Transverse colon (tissue), 4 donors: Measurements from ENCODE around the gene EIF4B. TPM values are rescaled to one million over a fixed set of nuclear protein-coding genes. Genes with fewer than 3 reads are reported as not detected.

Experiments used
- DNase-seq: peaks from one replicate; pipeline ENCODE4 v3.0.0-alpha.2; 2019
- H3K27ac ChIP-seq, 4 donors: fragments of 200-600 bp; sonication (generic); 2 replicates each; pipeline ENCODE4 v1.5.1; 2016 to 2018; ENCODE audit warnings: inconsistent platforms in 4 of 4
- H3K27me3 ChIP-seq: fragments of 200-600 bp; sonication (generic); 2 replicates; pipeline ENCODE4 v1.5.1; 2017; ENCODE audit warnings: inconsistent platforms
- H3K36me3 ChIP-seq, 4 donors: fragments of 200-600 bp; sonication (generic); 2 replicates each; pipeline ENCODE4 v1.5.1; 2017 to 2019; ENCODE audit warnings: inconsistent platforms in 4 of 4
- H3K4me1 ChIP-seq, 4 donors: fragments of 200-600 bp; sonication (generic); 2 replicates each; pipeline ENCODE4 v1.5.1; 2017 to 2020; ENCODE audit warnings: inconsistent platforms in 4 of 4
- H3K4me3 ChIP-seq, 4 donors: fragments of 200-600 bp; sonication (generic); 1 replicate in 1 of 4; 2 replicates in 3 of 4; pipeline versions ENCODE4 v1.5.1 to v1.6.1; 2017 to 2019; ENCODE audit warnings: inconsistent platforms in 4 of 4
- H3K9me3 ChIP-seq, 2 donors: fragments of 200-600 bp; sonication (generic); 2 replicates each; pipeline ENCODE4 v1.5.1; 2017 to 2019; ENCODE audit warnings: inconsistent platforms in 2 of 2
- CTCF ChIP-seq, 5 experiments: fragments of 200-600 bp in 3 of 5; fragments of 450-650 bp in 2 of 5; sonication (generic) in 3 of 5; IDR thresholded peaks; 1 replicate in 2 of 5; 2 replicates in 3 of 5; pipeline ENCODE4 v1.5.1; 2016 to 2017; ENCODE audit warnings: antibody characterized with exemption in 5 of 5, inconsistent platforms in 3 of 5, mild to moderate bottlenecking in 2 of 5, moderate library complexity in 1 of 5
- EP300 ChIP-seq: sonication (generic); formaldehyde crosslinking; IDR thresholded peaks from one replicate; pipeline ENCODE4 v1.6.1; 2017; ENCODE audit warnings: antibody characterized with exemption, low read depth
- POLR2A ChIP-seq: fragments of 450-650 bp; IDR thresholded peaks from one replicate; pipeline ENCODE4 v1.6.1; 2016; ENCODE audit warnings: antibody characterized with exemption, mild to moderate bottlenecking, moderate library complexity
- POLR2AphosphoS5 ChIP-seq, 3 donors: sonication (generic); formaldehyde crosslinking; IDR thresholded peaks; one replicate each; pipeline ENCODE4 v1.6.1; 2016; ENCODE audit warnings: antibody characterized with exemption in 3 of 3
- WGBS, 2 donors: methylation state at CpG; one replicate each; pipeline ENCODE4 v1.1.5; 2018; ENCODE audit warnings: low coverage in 1 of 2; 5-methylcytosine and 5-hydroxymethylcytosine counted together
- in situ Hi-C, 4 donors: fragments of 200-750 bp; cut with MboI; loops; one replicate each; pipeline versions ENCODE4 v1.15.0 to v1.15.1; 2017; ENCODE audit warnings: low sequenced_read_pairs in 3 of 4, low pct_ligation_motif_present in 1 of 4, low pct_unique_long_range_greater_than_20kb in 1 of 4
- intact Hi-C: fragments of 100-400 bp; cut with DNase I; formaldehyde crosslinking; loops from one replicate; pipeline ENCODE4 v1.15.1; 2023; ENCODE audit warnings: low total_unique reads
- total RNA-seq, 4 donors: library from RNA; depleted of rRNA; stranded (reverse); fragments of >200 nt; gene quantifications; one replicate each; pipeline ENCODE4 v1.1.0, GENCODE V29; 2016

Gene EIF4B
- 100 to 1,000 TPM; 175 to 383 (median 261) TPM for total RNA-seq

- Histone ChIP-seq H3K4me3 (peak within 1 kb of the TSS; percentile 62 to 95 (median 78)), H3K4me1 (peaks cover 12 to 51% (median 46%) of the 10 kb centered on the region in 4 donors), H3K27me3 (no peaks in the 10 kb centered on the region), H3K9me3 (no peaks in the 10 kb centered on the region), H3K36me3 (no peaks in the 10 kb centered on the region), H3K27ac (peak within 1 kb of the TSS; percentile 91 to 93 (median 91))
- TF ChIP-seq CTCF (IDR thresholded peaks at IDR 0.05) (no peak), POLR2A (peak; percentile 71), EP300 (peak; percentile 46), POLR2AphosphoS5 (IDR thresholded peaks at IDR 0.05) (peak; percentile 79 to 90 (median 84))
- in situ Hi-C loops (no loop called here), intact Hi-C loops (no loop called here)
- peak; percentile 100 for DNase-seq
- 1% methylated on average over 64 of the region's 64 CpGs; no CpG with 5 or more reads in 1 of the 2 donors for WGBS, 2 donors
Measured at GRCh38 chr12:53005986-53006809, at the start of gene EIF4B. TSS of gene EIF4B (plus strand) at chr12:53006456. CDS start at chr12:53006484, 28 bp downstream.

GRCh38 chr12:52956987-52957386 lies 49.3 kb upstream of the EIF4B start:
- 40 to 55% methylated on average over 1 to 5 of the region's 5 CpGs for WGBS, 2 donors
- no peaks in the 10 kb centered on the region for H3K27me3 ChIP-seq
- no peaks in the 10 kb centered on the region for H3K36me3 ChIP-seq
- DNase-seq: no peak
- TF ChIP-seq POLR2A (no peak), CTCF (IDR thresholded peaks at IDR 0.05) (no peak), EP300 (no peak)
- H3K27ac ChIP-seq: no peak overlapping the region
- peaks cover 0 to 1% (median 0%) of the 10 kb centered on the region in 4 donors for H3K4me1 ChIP-seq
- no peaks in the 10 kb centered on the region for H3K9me3 ChIP-seq
- no peak overlapping the region for H3K4me3 ChIP-seq
- intact Hi-C loops (no loop called here), in situ Hi-C loops (no loop called here)

- in situ Hi-C loops (no loop called here), intact Hi-C loops (no loop called here)
- Histone ChIP-seq H3K27ac (peak overlapping the region in 1 of 4 donors; percentile 36), H3K4me1 (peaks cover 0 to 9% (median 8%) of the 10 kb centered on the region in 4 donors), H3K4me3 (peak overlapping the region in 2 of 4 donors; percentile 28), H3K36me3 (no peaks in the 10 kb centered on the region), H3K27me3 (peaks cover 20% of the 10 kb centered on the region), H3K9me3 (no peaks in the 10 kb centered on the region)
- DNase-seq: no peak
- no peak for TF ChIP-seq POLR2A
- no peak for TF ChIP-seq POLR2AphosphoS5 (IDR thresholded peaks at IDR 0.05)
- TF ChIP-seq CTCF (IDR thresholded peaks at IDR 0.05): no peak
- TF ChIP-seq EP300: no peak
- WGBS, 2 donors: 47 to 62% methylated on average over 3 to 19 of the region's 19 CpGs
Measured at GRCh38 chr12:52964556-52965336, 41.5 kb upstream of the EIF4B start.

GRCh38 chr12:52965337-52965731 lies 40.9 kb upstream of the EIF4B start:
- H3K4me1 ChIP-seq: peaks cover 0 to 13% (median 11%) of the 10 kb centered on the region in 4 donors
- peak overlapping the region in 1 of 4 donors; percentile 36 for H3K27ac ChIP-seq
- DNase-seq: no peak
- H3K9me3 ChIP-seq: no peaks in the 10 kb centered on the region
- in situ Hi-C loops: no loop called here
- intact Hi-C loops: no loop called here
- TF ChIP-seq EP300 (no peak), CTCF (IDR thresholded peaks at IDR 0.05) (no peak), POLR2A (no peak), POLR2AphosphoS5 (IDR thresholded peaks at IDR 0.05) (no peak)
- peak overlapping the region in 2 of 4 donors; percentile 28 for H3K4me3 ChIP-seq
- H3K36me3 ChIP-seq: no peaks in the 10 kb centered on the region
- H3K27me3 ChIP-seq: peaks cover 20% of the 10 kb centered on the region
- WGBS, 2 donors: 27% methylated on average over 16 of the region's 28 CpGs; no CpG with 5 or more reads in 1 of the 2 donors
